HG03095 (cell line): Measurements from ENCODE around the gene PDIA5.

ENCODE experiments used
- ATAC-seq: cut with Tn5 transposase; IDR thresholded peaks from one replicate; pipeline ENCODE4 v1.9.1; 2021; ENCODE audit warnings: moderate library complexity; ENCODE audit not compliant: unreplicated experiment

PDIA5 gene

DNA sequence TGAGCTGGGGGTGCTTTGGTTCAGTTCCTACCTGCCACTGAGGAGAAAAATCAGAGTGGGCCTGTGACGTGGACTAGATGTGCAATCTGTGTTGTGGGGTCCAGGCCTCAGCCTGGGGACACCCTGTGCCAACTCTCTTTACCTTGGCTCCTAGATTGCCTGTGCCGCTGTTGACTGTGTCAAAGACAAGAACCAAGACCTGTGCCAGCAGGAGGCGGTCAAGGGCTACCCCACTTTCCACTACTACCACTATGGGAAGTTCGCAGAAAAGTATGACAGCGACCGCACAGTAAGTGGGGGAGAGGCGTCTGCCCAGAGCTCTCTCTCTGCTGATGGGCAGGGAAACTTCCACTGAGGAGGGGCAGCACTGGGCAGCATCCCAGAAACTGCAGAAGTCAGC is 94.3 kb downstream of the PDIA5 start:
- no peak for ATAC-seq

DNA sequence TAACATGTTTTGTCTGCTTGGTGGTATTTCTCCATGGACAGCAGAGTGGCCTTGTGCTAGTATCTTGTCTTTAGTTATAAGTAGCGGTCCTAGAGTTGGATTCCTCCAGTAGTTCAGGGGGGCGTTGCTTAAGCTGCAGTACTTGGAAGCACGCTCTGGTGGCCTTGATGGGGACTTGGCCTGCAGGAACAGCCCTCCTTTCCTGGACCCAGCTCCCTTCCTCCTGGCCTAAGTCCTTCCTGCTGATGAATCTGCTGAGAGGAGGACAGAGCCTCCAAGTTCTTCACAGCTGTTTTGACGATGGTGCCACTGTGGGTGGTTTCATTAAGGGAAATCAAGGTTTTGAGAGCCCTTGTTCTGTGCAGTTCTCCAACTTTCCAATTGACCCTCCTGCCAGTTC is 96.3 kb downstream of the PDIA5 start:
- no peak for ATAC-seq

DNA sequence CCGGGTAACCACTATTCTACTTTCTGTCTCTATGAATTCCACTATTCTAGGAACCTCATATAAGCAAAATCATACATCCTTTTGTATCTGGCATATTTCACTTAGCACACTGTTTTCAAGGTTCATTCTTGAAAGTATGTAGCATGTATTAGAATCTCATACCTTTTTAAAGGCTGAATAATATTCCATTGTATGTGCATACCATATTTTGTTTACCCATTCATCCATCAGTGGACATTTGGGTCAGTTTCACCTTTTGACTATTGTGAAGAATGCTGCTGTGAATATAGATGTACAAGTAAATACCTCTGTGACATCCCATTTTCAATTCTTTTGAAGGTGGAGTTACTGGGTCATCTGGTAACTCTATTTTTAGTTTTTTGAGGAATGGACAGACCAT is 98.3 kb downstream of the PDIA5 start:
- ATAC-seq: no peak

DNA sequence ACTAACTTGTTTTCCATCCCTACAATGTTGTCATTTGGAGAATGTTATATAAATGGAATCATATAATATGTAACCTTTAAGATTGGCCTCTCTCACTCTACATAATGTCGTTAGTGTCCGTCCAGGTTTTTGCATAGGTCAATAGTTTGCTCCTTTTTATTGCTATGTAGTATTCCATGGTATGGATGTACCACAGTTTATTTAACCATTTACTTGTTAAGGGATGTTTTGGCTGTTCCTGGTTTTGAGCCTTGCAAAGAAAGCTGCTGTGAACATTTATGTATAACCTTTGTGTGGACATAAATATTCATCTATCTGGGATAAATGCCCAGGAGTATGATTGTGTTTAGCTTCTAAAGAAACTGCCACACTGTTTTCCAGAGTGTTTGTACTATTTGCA is 100.9 kb downstream of the PDIA5 start:
- ATAC-seq: no peak

DNA sequence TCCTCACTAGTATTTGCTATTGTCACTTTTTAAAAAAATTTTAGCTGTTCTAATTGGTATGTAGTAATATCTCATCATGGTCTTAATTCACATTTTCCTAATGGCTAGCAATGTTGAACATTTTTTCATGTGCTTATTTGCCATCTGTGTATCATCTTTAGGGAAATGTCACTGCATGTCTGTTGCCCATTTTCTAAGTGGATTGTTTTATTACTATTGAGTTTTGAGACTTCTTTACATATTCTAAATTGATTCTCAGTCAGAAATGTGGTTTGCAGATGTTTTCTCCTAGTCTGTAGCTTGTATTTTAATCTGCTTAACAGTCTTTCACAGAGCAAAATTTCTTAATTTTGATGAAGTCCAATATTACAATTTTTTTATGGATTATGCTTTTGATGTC is 101.3 kb downstream of the PDIA5 start:
- no peak for ATAC-seq

DNA sequence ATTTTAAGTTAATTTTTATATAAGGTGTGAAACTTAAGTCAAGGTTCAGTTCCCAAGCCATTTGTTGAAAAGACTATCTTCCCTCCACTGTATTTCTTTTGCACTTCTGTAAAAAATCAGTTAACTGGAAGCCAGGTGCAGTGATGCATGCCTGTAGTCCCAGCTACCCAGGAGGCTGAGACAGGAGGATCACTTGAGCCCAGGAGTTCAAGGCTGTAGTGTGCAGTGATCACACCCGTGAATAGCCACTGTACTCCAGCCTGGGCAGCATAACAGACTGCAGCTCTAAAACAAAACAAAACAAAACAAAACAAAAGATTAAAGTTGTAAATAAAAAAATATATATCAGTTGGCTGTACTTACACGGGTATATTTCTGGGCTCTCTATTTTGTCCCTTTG is 101.8 kb downstream of the PDIA5 start:
- no peak for ATAC-seq

DNA sequence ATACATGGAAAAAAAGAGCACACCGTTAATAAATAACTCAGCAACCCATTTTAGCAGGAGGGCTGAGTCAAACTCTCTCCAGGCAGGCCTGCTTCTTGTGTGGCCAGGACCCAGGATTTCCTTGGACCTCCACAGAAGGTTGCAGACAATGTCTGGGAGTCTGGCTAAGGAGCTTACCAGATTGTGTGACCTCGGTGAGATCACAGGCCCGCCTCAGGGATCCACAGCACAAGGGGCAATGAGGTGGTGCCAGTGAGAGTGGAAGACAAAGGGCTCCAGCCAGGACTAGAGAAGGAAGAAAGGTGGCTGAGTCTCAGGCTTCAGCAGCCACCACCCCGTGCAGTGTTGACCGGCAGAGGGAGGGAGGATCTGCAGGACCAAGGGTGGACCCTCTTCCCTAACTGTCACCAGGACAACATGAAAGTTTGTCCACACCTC is 102.7 kb downstream of the PDIA5 start:
- ATAC-seq: no peak

DNA sequence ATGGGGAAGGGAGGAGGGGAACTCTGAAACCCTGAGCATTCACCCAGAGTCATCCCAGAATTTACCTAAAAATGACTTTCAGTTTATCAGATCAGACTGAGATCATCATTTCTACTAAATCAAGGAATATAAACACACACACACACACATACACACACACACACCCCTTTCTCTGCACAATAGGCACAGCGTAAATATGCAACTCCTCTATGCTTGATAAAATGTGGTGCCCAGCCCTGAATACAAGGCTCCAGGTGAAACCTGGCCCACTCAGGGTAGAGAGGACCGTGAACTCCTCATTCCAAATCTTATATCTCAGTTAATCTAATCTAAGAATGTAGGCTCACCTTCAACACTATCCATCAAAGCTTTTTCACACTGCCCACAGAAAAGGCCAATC is 103.1 kb downstream of the PDIA5 start:
- ATAC-seq: no peak

DNA sequence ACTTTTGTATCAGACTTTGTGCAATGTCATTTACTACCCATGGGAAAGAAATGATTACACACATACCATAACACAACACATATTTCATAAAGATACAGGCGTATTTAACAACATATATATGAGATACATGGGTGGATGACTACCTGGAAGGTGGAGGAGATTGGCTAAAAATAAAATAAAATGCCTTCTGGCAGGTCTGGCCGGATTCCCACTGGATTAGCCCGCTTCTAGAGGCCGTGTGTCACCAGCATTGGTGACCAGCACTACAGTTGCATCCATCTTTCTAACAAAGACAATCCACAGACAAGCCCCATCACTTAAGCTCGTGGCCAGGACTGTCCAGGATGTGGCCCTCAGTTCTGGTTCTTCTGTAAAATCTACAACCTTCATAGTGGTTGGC is 114.0 kb downstream of the PDIA5 start:
- no peak for ATAC-seq

DNA sequence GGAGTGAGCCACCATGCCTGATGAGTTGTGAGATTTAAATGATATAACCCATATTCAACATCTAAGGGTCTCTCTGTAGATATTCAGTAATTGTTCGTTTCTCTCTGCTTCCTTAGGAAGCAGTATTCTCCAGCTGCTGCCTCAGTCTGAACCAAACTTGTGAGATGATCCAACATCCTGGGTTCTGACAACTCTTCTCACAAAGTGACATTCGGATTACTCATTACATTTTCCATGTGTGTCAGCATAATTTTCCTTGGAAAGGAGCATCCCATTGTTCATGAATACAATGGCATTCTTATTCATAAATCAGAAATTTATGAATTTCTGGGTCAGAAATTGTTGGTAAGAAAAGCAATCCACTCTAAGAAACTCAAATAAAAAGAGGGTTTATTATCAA is 119.9 kb downstream of the PDIA5 start:
- no peak for ATAC-seq

DNA sequence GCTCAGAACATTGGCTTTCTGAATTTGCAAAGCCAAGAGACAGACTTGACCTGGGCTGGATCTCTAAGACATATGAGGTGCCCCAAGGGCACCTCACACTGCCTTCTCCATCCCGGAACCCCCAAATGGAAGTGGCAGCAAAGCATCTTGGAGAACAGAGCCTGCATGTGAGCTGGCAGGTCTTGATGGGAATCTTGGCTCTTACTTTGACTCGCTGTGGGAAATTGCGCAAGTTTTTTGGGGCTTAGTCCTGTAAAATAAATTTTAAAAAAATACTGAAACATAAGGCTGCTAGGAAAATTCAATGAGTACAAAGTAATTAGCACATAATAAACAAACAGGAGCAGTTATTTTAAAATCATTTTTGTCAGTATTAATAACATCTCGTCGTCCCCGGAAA is 121.2 kb downstream of the PDIA5 start:
- no peak for ATAC-seq

DNA sequence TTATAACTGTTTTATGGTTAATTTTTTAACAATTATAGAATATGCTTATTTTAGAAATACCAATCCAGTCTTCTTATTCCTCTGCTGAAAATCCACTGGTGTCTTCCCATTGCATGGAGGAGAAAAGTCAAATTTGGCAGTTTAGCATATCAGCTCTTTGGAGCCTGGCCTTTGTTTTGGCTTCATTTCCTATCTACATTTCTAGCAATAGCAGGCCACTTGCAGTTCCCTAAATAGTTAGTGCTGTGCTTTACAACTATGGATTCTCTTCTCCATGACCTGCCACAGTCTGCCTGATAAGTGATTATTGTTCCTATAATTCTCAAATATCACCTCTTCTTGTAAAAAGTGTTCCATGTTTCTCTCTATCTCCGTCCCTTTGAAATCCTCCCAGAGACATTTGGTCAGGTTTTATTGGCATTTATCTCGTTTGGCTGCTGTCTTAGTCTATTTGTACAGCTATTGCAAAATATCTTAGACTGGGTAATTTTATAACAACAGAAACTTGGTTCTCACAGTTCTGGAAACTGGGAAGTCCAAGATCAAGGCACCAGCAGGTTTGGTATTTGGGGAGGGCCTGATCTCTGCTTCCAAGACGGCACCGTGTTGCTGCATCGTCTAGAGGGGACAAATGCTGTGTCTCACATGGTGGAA is 126.8 kb downstream of the PDIA5 start:
- no peak for ATAC-seq

DNA sequence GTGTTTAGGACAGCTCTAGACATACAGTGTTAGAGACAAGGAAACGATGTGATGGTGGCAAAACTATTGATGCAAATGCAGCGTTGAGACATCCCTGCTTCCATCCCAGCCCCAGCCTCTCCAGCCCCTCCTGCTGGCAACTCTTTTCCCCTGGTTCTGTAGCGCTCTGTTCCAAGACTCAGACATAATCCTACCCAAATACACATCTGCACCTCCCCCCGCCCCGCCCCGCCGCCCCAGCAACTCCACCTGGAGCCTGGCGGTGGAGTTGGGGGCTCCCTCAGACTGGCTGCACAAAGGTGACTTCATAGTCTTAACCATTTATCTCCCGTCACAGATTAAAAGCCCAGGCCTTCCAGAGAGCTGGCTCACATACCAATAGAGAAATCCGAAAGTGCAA is 127.7 kb downstream of the PDIA5 start:
- ATAC-seq: no peak

DNA sequence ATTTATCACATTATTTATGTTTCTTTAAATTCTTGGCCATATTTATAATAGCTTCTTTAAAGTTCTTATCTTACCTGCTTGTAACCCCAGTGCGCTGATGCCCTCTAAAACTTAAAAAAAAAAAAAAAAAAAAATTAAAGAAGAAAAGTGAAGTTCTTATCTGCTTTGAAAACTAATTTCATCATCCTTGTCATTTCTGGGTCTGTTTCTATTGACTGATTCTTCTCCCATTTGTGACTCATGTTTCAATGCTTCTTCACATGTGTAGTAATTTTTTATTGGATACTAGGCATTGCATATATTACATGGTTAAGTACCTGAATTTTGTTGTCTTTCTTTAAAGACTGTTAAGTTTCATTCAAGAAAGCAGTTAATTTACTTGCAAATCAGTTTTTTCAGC is 131.5 kb downstream of the PDIA5 start:
- ATAC-seq: no peak

DNA sequence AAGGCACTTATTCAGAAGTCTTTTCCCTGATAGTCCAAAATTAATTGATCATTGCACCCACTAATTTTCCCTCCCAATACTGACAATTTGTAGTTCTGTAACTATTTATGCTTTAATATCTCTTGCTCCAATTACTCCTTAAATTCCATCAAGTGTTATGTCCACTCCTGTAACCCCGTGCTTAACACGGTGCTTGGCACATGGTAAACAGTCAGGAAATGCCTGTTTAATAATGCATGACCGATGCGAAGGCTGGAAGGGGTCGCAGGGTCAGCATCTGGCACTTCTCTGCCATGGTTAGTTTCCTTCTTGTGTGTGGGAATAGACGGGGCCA is 134.4 kb downstream of the PDIA5 start:
- no peak for ATAC-seq

DNA sequence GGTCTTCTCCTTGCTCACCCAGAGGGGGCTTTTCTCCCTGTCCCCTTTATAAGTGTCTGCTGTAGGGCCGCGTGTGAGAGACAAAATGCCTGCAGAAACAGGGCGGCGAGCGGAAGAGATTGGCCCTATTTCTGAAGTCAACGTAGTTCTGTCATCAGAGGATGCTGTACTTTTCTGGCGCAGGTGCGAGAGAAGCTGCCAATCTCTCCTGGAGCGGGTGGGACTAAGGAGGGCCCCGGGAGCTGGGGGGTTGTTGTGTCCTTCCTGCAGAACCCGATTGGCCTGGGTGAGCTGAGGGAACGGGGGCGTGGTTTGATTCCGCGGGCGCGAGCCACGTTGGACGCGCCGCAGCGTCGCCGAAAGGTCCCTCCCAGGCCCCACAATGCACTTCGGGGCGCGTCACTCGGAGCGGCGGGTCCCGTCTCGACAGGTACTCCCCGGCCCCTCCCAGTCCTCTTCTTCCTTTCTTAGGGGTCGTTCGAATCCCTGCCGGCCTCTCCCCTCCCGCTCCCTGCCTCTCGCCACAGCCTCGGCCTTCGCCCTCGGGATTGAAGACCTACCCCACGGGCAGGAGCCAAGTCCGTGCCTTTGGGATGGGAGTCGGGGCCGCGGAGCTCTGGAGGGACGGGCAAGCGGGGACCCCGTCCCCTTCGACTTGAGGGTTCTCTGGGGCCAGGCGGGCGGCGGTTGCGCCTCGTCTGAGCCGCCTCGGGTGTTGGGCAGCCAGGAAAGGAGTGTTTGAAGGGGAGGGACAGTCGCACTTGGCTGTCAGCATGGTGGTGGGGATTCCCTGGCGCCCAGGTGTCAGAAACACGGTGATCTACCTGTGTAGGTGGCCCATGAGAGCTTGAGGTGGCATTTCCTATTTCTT is 135.0 kb downstream of the PDIA5 start, which contains the start of gene SEC22A:
Gene SEC22A, plus strand, starts transcription at position 387 of the 871 bp plus-strand sequence. CDS start 7,275 bp downstream, outside the sequence.
- ATAC-seq: peak; percentile 98

DNA sequence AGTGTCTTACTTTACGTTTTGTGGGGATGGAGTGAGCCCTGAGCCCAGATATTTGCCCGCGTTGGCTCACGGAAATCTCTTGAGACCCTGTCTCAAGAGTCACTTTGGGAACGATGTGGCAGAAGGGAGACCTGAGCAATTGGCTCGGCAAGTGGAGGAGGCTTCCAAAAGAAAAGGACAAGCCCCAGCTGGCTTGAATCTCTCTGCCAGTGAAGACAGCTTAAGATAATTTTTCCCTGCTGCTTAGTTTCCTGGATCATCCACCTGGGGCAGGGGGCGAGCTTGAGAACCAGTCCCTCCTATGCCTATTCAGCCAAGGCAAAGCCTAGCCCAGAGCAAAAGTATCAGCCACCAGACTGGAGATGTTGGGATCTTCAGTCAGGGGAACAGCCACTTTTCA is 135.6 kb downstream of the PDIA5 start:
- ATAC-seq: no peak
